ENCODE results near the gene IPO4. TPM values are rescaled to one million over a fixed set of nuclear protein-coding genes. Genes with fewer than 3 reads are reported as not detected.

The IPO4 gene
- total RNA-seq, 1 donor from 2014 or later: 12.6 TPM

DNA sequence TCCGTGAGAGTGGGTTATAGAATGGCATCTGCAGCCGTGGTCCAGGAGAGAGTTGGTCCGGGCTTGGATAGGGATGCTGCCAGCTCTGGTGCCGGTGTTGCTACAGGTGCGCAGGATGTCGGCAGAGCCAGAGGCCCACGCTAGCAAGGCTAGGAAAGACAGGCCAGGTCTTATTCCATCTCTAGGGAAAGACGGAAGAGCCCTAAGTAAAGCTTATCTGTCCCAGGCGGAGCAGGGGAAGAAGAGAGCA, 53.1 kb downstream of the IPO4 start:
- DNase-seq (ENCODE audit: low spot score in 2 of 2) (no peak), FAIRE-seq (no peak)

DNA sequence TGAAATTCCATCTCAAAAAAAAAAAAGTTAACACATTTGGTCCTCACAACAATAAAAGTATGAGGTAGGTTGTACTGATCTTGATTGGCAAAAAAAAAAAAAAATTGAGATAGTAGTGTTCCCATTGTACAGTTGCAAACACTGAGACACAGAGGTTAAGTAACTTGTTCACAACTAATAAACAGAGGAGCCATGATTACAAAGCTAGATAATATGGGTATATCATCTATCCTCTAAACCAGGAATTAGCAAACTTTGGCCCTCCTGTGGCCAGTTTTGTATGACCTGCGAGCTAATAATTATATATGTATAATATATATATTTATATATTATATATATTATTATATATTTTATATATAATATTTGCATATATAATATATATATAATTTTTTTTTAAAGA, 54.9 kb downstream of the IPO4 start:
- DNase-seq (ENCODE audit: low spot score in 2 of 2) (no peak), FAIRE-seq (no peak)

DNA sequence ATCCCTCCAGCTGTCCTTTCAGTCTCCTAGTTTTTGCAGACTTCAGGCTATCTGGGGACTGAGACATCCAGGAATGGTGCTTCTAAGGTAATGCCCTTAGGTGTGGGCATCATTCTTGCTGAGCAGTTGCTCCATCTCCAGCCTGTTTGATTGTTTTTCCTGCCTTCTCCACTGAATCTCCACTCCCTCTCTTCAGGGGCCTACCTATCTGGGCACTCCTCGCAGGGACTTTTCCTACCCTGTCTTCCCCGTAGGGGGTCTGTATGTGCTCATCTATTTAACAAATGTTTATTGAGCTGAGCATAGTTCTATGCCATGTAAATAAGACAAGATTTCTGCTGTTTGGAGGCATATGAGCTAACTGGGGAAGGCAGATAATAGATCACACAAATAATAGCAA, 55.6 kb downstream of the IPO4 start:
- FAIRE-seq (no peak), DNase-seq (ENCODE audit: low spot score in 2 of 2) (no peak)

DNA sequence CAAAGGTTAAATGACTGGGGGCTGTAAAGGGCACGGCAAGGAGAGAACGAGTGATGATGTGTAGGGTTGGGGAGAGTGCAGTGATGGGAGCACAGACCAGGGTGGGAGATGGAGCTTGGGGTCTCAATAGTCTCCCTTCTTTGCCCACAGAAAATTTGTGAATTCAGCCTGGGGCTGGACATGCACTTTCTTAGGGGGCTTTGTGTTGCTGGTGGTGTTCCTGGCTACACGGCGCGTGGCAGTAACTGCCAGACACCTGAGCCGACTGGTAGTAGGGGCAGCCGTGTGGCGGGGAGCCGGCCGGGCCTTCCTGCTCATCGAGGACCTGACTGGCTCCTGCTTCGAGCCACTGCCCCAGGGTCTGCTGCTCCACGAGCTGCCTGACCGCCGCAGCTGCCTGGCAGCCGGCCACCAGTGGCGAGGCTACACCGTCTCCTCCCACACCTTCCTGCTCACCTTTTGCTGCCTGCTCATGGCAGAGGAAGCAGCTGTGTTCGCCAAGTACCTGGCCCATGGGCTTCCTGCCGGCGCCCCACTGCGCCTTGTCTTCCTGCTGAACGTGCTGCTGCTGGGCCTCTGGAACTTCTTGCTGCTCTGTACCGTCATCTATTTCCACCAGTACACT, 56.4 kb downstream of the IPO4 start:
- no peak for FAIRE-seq
- DNase-seq (ENCODE audit: low spot score in 2 of 2): no peak

DNA sequence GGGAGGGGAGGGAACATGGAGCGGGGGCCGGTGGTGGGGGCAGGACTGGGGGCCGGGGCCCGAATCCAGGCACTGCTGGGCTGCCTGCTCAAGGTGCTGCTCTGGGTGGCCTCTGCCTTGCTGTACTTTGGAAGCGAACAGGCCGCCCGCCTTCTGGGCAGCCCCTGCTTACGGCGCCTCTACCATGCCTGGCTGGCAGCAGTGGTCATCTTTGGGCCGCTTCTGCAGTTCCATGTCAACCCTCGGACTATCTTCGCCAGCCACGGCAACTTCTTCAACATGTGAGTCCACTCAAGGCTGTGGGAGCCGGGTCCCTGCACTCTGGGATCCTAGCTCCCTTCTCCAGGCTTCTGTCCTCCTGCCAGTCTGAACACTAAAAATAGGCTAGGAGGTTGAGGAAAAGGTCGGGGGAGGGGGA, 57.1 kb downstream of the IPO4 start:
- FAIRE-seq: no peak
- no peak for DNase-seq (ENCODE audit: low spot score in 2 of 2)

DNA sequence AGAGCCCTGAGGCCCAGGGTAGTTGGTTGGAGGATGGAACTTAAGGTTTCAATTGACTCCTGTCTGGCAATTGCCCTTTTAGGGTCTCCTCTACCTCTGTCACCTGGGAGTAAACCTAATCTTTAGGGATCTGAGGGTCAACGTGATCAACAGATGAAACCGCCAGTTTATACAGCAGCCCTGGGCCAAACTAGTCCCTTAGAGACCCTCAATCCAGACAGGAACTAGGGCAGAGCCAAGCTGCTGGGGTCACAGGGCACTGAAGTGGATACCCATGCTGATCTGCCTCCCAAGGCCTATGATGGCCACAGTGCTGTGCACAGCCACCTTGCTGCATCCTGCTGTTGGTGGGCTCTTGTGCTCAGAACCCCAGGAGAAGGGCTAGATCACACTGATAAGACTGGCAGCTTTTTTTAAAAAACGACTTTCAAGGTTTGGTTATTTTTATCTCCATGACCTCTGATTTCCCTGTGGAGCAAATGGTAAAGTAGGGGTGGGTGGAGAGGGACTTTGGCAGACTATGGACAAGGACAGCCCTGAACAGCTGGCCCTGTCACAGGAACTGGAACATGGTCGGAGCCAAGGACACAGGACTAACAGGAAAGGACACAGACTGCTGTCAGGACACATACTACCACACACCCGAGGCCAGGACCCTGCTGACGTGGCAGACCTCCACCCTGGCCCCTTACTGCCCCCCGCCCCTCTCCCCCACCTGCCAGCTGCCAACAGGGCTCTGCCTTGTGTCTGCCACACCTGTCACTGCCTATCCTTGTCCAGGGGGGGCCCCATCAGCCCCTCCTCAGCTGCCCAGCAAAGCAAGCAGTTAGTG, 57.7 kb downstream of the IPO4 start:
- DNase-seq (ENCODE audit: low spot score in 2 of 2): no peak
- FAIRE-seq: no peak

DNA sequence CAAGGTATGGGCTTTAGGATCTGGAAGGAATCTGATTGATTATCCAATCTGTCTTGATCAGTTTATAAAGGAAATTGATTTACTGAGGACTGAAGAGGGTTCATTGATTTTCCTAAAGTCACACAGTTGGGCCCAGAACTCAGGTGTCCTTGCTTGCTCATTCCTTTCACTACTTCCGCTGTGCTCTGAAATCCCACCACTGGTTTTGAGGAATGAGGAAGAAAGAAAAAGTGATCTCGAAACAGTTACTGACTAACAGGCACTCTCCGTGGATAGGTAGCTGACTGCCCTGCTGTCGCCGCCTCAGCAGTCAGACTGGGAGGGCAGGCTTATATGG, 58.3 kb downstream of the IPO4 start, which contains the start of gene FITM1:
TSS of gene FITM1 (plus strand) at position 280 of the 337 bp plus-strand sequence. CDS start 905 bp downstream, outside the sequence.
- DNase-seq (ENCODE audit: low spot score in 2 of 2): no peak
- FAIRE-seq: no peak

Small RNA genes within 50 kb of the gene (small RNA-seq; reads per million reads assigned to genes)
- gene AL136295.4 (not detected), gene CHMP4A (not detected), gene IPO4 (not detected), gene IRF9 (not detected), gene MDP1 (0.10 reads per million), gene RNA5SP383 (0.08 reads per million)

Other genes starting within 250 kb of the IPO4 start
- gene DHRS4, start 235.0 kb downstream of the IPO4 start, total RNA-seq: 7.3 TPM
- gene DHRS4L2, start 199.9 kb downstream of the IPO4 start, total RNA-seq: 3.3 TPM
- gene CARMIL3, start 136.8 kb downstream of the IPO4 start, total RNA-seq: 18.8 TPM
- gene CPNE6, start 117.3 kb downstream of the IPO4 start, total RNA-seq: 35.5 TPM
- gene PCK2, start 94.5 kb downstream of the IPO4 start, total RNA-seq: 1.6 TPM
- 56.7 TPM for gene DCAF11, start 74.0 kb downstream of the IPO4 start, total RNA-seq
- 1.2 TPM for gene NRL, start 73.9 kb downstream of the IPO4 start, total RNA-seq
- gene FITM1, start 58.2 kb downstream of the IPO4 start, total RNA-seq: 0.41 TPM
- gene PSME1, start 52.6 kb downstream of the IPO4 start, total RNA-seq: 20.4 TPM
- 8.6 TPM for gene EMC9, start 47.2 kb downstream of the IPO4 start, total RNA-seq
- gene PSME2, start 42.2 kb downstream of the IPO4 start, total RNA-seq: 25.7 TPM
- 23.2 TPM for gene RNF31, start 41.3 kb downstream of the IPO4 start, total RNA-seq
- 12.2 TPM for gene IRF9, start 27.6 kb downstream of the IPO4 start, total RNA-seq
- gene REC8, start 16.7 kb downstream of the IPO4 start, total RNA-seq: 15.1 TPM
- 9.8 TPM for gene TM9SF1, start 6.6 kb upstream of the IPO4 start, total RNA-seq
- not detected for gene TSSK4, start 16.9 kb upstream of the IPO4 start, total RNA-seq
- 40.4 TPM for gene CHMP4A, start 24.7 kb upstream of the IPO4 start, total RNA-seq
- 18.8 TPM for gene MDP1, start 27.2 kb upstream of the IPO4 start, total RNA-seq
- gene NEDD8, start 43.6 kb upstream of the IPO4 start, total RNA-seq: 62.8 TPM
- gene GMPR2, start 44.1 kb upstream of the IPO4 start, total RNA-seq: 51.8 TPM
- 42.4 TPM for gene TINF2, start 53.8 kb upstream of the IPO4 start, total RNA-seq
- 0.82 TPM for gene TGM1, start 74.4 kb upstream of the IPO4 start, total RNA-seq
- 25.7 TPM for gene RABGGTA, start 82.8 kb upstream of the IPO4 start, total RNA-seq
- gene DHRS1, start 111.0 kb upstream of the IPO4 start, total RNA-seq: 8.2 TPM
- gene NOP9, start 111.0 kb upstream of the IPO4 start, total RNA-seq: 22.8 TPM
- gene CIDEB, start 119.2 kb upstream of the IPO4 start, total RNA-seq: 2.0 TPM
- 1.6 TPM for gene LTB4R2, start 121.3 kb upstream of the IPO4 start, total RNA-seq
- 1.2 TPM for gene LTB4R, start 122.7 kb upstream of the IPO4 start, total RNA-seq
- 0.82 TPM for gene ADCY4, start 146.3 kb upstream of the IPO4 start, total RNA-seq
- gene RIPK3, start 151.2 kb upstream of the IPO4 start, total RNA-seq: under 0.01 TPM
- gene NFATC4, start 179.4 kb upstream of the IPO4 start, total RNA-seq: 2.9 TPM
- 9.8 TPM for gene NYNRIN, start 210.2 kb upstream of the IPO4 start, total RNA-seq
- not detected for gene CBLN3, start 240.9 kb upstream of the IPO4 start, total RNA-seq
- gene KHNYN, start 241.1 kb upstream of the IPO4 start, total RNA-seq: 13.9 TPM